Breast epithelium (tissue), 3 donors: ENCODE measurements around the gene CAPN15.

Source experiments
- POLR2A ChIP-seq: fragments of 450-650 bp; IDR thresholded peaks from one replicate; pipeline ENCODE4 v1.6.1; 2016; ENCODE audit warnings: antibody characterized with exemption, mild to moderate bottlenecking, moderate library complexity
- POLR2AphosphoS5 ChIP-seq, 3 donors: sonication (generic); formaldehyde crosslinking; IDR thresholded peaks; one replicate each; pipeline ENCODE4 v1.6.1; 2017; ENCODE audit warnings: antibody characterized with exemption in 3 of 3
- TF ChIP-seq, protein P1 (sequence below), 3 donors: fragments of 450-650 bp; IDR thresholded peaks; one replicate each; pipeline ENCODE4 v1.5.1; 2016 to 2017; ENCODE audit warnings: antibody characterized with exemption in 3 of 3, mild to moderate bottlenecking in 3 of 3, moderate library complexity in 3 of 3

DNA sequence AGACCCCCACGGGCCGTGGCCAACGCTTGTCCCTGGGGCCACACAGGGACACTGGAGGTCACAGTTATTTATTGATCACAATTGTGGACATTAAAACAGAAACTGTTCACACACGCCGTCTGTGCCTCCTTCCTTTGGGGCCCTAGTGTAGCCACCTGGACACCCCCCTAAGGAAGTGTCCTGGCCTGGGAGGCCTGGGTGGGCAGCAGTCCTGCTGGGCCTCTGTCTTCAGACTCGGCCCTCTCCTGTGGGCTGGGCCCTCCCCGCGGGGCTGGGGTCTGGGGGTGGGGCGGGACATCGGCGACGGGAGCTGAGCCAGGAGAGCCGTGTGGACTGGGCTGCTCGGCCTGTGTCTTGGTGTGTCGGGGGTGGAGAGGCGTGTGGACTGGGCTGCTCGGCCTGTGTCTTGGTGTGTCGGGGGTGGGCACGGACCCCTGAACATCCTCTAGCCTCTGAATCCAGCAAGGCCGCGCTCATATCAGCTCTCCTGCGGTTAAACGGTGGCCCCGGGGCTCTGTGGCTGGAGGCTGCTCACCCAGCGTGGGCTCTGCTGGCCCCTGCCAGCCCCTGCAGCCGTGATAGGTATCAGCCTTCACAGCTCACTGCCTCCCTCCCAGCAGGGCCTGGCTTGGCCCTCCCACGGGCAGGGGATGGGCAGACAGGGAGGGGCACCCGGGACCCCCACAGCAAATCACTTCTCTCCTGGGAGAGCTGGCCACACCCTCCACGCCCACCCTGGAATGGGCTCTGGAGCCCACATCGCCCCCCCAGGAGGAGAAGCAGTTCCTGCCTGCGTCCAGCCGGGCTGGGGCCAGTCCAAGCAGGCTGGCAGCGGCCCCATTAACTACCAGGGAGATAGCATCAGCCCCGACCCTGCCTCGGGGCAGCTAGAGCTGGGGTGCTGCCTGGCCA is 38.2 kb downstream of the CAPN15 start:
- TF ChIP-seq POLR2A (no peak), POLR2AphosphoS5 (IDR thresholded peaks at IDR 0.05) (no peak)
- TF ChIP-seq, protein P1, sequence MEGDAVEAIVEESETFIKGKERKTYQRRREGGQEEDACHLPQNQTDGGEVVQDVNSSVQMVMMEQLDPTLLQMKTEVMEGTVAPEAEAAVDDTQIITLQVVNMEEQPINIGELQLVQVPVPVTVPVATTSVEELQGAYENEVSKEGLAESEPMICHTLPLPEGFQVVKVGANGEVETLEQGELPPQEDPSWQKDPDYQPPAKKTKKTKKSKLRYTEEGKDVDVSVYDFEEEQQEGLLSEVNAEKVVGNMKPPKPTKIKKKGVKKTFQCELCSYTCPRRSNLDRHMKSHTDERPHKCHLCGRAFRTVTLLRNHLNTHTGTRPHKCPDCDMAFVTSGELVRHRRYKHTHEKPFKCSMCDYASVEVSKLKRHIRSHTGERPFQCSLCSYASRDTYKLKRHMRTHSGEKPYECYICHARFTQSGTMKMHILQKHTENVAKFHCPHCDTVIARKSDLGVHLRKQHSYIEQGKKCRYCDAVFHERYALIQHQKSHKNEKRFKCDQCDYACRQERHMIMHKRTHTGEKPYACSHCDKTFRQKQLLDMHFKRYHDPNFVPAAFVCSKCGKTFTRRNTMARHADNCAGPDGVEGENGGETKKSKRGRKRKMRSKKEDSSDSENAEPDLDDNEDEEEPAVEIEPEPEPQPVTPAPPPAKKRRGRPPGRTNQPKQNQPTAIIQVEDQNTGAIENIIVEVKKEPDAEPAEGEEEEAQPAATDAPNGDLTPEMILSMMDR (IDR thresholded peaks at IDR 0.05), result no peak
